A673 (cell line): ENCODE measurements around the gene ZNF41.

Source experiments
- EZH2 ChIP-seq: fragments of 200-600 bp; sonication (generic); IDR thresholded peaks from 2 replicates; pipeline ENCODE4 v1.6.1; 2017; ENCODE audit warnings: borderline replicate concordance, low read depth, mild to moderate bottlenecking, mixed read lengths, antibody characterized with exemption, low read length; ENCODE audit not compliant: poor library complexity, severe bottlenecking
- TF ChIP-seq, protein P1 (sequence below): fragments of 300-800, 200-600 bp; sonication (generic); conservative IDR thresholded peaks from 2 replicates; pipeline ENCODE4 v1.5.1; 2017; ENCODE audit warnings: low read depth, mild to moderate bottlenecking, antibody characterized with exemption, low read length, moderate library complexity, mixed read lengths

DNA sequence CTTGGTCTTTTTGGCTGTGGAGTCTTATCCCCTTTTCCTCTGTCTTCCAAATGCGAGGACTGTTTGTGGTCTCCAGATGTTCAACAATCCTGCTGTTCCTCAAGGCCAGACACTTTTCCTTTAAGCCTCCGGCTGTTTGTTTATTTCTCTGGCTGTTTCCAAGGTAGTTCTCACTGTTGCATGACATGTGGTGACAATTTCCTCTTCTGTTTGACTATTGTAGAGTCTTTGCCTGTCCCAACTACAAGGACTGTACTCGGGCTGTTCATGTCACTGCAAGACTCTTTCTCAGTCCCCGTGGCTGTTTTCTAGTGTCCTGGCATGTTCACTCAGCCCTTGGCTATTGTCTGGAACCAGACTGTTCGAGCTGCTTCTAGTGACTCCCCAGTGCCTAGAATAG, 62.1 kb downstream of the ZNF41 start:
- TF ChIP-seq, protein P1, sequence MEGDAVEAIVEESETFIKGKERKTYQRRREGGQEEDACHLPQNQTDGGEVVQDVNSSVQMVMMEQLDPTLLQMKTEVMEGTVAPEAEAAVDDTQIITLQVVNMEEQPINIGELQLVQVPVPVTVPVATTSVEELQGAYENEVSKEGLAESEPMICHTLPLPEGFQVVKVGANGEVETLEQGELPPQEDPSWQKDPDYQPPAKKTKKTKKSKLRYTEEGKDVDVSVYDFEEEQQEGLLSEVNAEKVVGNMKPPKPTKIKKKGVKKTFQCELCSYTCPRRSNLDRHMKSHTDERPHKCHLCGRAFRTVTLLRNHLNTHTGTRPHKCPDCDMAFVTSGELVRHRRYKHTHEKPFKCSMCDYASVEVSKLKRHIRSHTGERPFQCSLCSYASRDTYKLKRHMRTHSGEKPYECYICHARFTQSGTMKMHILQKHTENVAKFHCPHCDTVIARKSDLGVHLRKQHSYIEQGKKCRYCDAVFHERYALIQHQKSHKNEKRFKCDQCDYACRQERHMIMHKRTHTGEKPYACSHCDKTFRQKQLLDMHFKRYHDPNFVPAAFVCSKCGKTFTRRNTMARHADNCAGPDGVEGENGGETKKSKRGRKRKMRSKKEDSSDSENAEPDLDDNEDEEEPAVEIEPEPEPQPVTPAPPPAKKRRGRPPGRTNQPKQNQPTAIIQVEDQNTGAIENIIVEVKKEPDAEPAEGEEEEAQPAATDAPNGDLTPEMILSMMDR = no peak
- no peak for TF ChIP-seq EZH2
